ENCODE data around the gene KCNQ4.

DNA sequence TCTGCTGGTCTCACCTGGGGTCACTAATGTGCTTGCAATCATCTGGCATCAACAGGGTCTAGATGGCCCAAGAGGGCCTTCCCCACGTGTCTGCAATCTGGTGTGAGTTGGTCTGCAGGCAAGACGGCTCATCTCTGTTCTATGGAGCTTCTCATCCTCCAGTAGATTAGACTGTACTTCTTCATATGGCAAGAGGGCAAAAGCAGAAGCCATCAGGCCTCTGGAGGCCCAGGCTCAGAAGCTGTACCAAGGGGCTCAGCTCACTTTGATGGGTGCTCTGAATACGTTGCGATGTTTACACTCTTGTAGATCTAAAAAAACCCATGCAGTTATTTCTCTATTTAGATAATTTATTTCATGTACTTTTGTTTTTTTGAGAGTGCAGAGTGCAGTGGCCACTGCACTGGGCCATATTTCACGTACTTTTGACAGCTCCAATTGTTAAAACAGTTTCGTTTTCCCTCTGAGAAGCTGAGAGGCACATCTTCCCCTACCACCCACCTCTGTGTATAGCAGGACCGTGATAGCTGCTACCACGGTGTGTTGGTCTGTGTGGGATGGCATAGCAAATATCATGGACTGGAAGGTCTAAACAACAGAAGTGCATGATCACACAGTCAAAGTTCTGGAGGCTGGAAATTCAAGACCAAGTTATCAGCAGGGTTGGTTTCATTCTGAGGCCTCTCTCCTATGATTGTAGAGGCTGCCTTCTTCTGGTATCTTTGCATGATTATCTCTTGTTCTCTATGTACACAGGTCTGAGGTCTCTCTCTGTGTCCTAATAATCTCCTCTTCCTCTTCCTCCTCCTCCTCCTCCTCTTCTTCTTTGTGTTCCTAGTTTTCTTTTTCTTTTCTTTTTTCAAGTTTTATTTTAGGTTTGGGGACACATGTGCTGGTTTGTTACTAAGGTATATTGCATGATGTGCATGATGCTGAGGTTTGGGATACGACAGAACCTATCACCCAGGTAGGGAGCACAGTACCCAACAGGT, 61.6 kb downstream of the KCNQ4 start:
- TF ChIP-seq, protein P1, sequence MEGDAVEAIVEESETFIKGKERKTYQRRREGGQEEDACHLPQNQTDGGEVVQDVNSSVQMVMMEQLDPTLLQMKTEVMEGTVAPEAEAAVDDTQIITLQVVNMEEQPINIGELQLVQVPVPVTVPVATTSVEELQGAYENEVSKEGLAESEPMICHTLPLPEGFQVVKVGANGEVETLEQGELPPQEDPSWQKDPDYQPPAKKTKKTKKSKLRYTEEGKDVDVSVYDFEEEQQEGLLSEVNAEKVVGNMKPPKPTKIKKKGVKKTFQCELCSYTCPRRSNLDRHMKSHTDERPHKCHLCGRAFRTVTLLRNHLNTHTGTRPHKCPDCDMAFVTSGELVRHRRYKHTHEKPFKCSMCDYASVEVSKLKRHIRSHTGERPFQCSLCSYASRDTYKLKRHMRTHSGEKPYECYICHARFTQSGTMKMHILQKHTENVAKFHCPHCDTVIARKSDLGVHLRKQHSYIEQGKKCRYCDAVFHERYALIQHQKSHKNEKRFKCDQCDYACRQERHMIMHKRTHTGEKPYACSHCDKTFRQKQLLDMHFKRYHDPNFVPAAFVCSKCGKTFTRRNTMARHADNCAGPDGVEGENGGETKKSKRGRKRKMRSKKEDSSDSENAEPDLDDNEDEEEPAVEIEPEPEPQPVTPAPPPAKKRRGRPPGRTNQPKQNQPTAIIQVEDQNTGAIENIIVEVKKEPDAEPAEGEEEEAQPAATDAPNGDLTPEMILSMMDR (IDR thresholded peaks at IDR 0.05; ENCODE audit: extremely low read depth in 1 of 2, insufficient read depth in 1 of 2, low read depth in 1 of 2, low read length in 2 of 2): no peak
- TF ChIP-seq EZH2 (IDR thresholded peaks at IDR 0.05; ENCODE audit: borderline replicate concordance, low read depth, low read length, severe bottlenecking): no peak
- TF ChIP-seq POLR2A (IDR thresholded peaks at IDR 0.05; ENCODE audit: low read depth, low read length): no peak
- TF ChIP-seq, protein P2, sequence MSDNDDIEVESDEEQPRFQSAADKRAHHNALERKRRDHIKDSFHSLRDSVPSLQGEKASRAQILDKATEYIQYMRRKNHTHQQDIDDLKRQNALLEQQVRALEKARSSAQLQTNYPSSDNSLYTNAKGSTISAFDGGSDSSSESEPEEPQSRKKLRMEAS (IDR thresholded peaks at IDR 0.05; ENCODE audit: insufficient read depth, insufficient read length): no peak
- no peak for TF ChIP-seq GATA2 (IDR thresholded peaks at IDR 0.05; ENCODE audit: insufficient read depth, insufficient read length, low read depth, low read length)
- TF ChIP-seq POLR2AphosphoS5 (IDR thresholded peaks at IDR 0.05; ENCODE audit: insufficient read depth, low read depth, low read length): no peak
- TF ChIP-seq JUN (IDR thresholded peaks at IDR 0.05; ENCODE audit: borderline replicate concordance, insufficient read depth, insufficient read length, low read depth): no peak
